HepG2 (cell line): ENCODE results near the gene PVR. TPM values are rescaled to one million over a fixed set of nuclear protein-coding genes. Genes with fewer than 3 reads are reported as not detected.
A peak's percentile ranks its signal among the peaks of the same experiment; 100 is the strongest.

ENCODE experiments used
- AHDC1 ChIP-seq: sonication (generic); formaldehyde crosslinking; IDR thresholded peaks from 2 replicates; pipeline ENCODE4 v1.5.1; 2020; ENCODE audit warnings: mild to moderate bottlenecking, missing genetic modification reagents, borderline replicate concordance
- DPF2 ChIP-seq: sonication (generic); formaldehyde crosslinking; IDR thresholded peaks from 2 replicates; pipeline ENCODE4 v1.4.0; 2020; ENCODE audit warnings: mild to moderate bottlenecking, low read depth, missing genetic modification reagents, borderline replicate concordance
- KAT7 ChIP-seq: IDR thresholded peaks from 2 replicates; pipeline ENCODE4 v1.6.1; 2018; ENCODE audit warnings: borderline replicate concordance, missing compliant biosample characterization
- KLF16 ChIP-seq, 2 experiments: sonication (generic) in 1 of 2; formaldehyde crosslinking in 1 of 2; IDR thresholded peaks; 2 replicates each; pipeline versions ENCODE4 v1.6.1 to v1.8.0; 2016 to 2023; ENCODE audit warnings: missing genetic modification reagents in 2 of 2, missing compliant biosample characterization in 1 of 2
- MIER2 ChIP-seq: IDR thresholded peaks from 2 replicates; pipeline ENCODE4 v1.6.1; 2016; ENCODE audit warnings: missing biosample characterization, missing genetic modification reagents
- PHF21A ChIP-seq: sonication (generic); formaldehyde crosslinking; IDR thresholded peaks from 2 replicates; pipeline ENCODE4 v1.5.0; 2020; ENCODE audit warnings: mild to moderate bottlenecking, missing genetic modification reagents
- ZBTB1 ChIP-seq: sonication (generic); formaldehyde crosslinking; IDR thresholded peaks from 2 replicates; pipeline ENCODE4 v1.4.0; 2020; ENCODE audit warnings: missing genetic modification reagents, borderline replicate concordance
- ZBTB40 ChIP-seq, 2 experiments: fragments of 450-650 bp in 1 of 2; sonication (generic) in 1 of 2; formaldehyde crosslinking in 1 of 2; IDR thresholded peaks; 2 replicates each; pipeline versions ENCODE4 v1.6.1 to v1.8.0; 2016 to 2022; ENCODE audit warnings: antibody characterized with exemption in 1 of 2, mild to moderate bottlenecking in 1 of 2, missing genetic modification reagents in 1 of 2
- ZMYM2 ChIP-seq: sonication (generic); formaldehyde crosslinking; IDR thresholded peaks from 2 replicates; pipeline ENCODE4 v1.8.0; 2022; ENCODE audit warnings: mild to moderate bottlenecking, missing genetic modification reagents
- ZNF326 ChIP-seq: sonication (generic); formaldehyde crosslinking; IDR thresholded peaks from 2 replicates; pipeline ENCODE4 v1.4.0; 2020; ENCODE audit warnings: missing genetic modification reagents, borderline replicate concordance
- ZNF337 ChIP-seq: sonication (generic); formaldehyde crosslinking; IDR thresholded peaks from 2 replicates; pipeline ENCODE4 v1.5.1; 2020; ENCODE audit warnings: missing genetic modification reagents, low read depth, mild to moderate bottlenecking, borderline replicate concordance
- ZNF512 ChIP-seq: sonication (generic); formaldehyde crosslinking; IDR thresholded peaks from 2 replicates; pipeline ENCODE4 v1.4.0; 2020; ENCODE audit warnings: mild to moderate bottlenecking, missing genetic modification reagents
- polyA plus RNA-seq, 8 experiments: library from polyadenylated mRNA; depleted of rRNA in 3 of 8; stranded (reverse) in 7 of 8; unstranded in 1 of 8; fragments of >200 nt; fragmentation: Illumina TruSeq in 4 of 8; extraction: Trizol in 4 of 8; gene quantifications; 2 replicates each; pipeline versions ENCODE4 v1.2.1 to v1.2.3, GENCODE V29; 2011 to 2016; ENCODE audit warnings: low read depth in 4 of 8, missing spikeins in 1 of 8, mixed read lengths in 1 of 8; ENCODE audit not compliant: insufficient read depth in 1 of 8
- total RNA-seq, 5 experiments: library from RNA; depleted of rRNA; stranded (reverse); fragments of >200 nt; fragmentation: Illumina TruSeq; extraction: Trizol; gene quantifications; 2 replicates each; pipeline ENCODE4 v1.2.3, GENCODE V29; 2016; ENCODE audit warnings: low read depth in 1 of 5

Gene PVR
- total and polyA plus RNA-seq, 2 of the 13 experiments (the other 11 are each of a cell fraction or from before 2014, with no cell fraction given), result 43.4 to 46.6 TPM

DNA sequence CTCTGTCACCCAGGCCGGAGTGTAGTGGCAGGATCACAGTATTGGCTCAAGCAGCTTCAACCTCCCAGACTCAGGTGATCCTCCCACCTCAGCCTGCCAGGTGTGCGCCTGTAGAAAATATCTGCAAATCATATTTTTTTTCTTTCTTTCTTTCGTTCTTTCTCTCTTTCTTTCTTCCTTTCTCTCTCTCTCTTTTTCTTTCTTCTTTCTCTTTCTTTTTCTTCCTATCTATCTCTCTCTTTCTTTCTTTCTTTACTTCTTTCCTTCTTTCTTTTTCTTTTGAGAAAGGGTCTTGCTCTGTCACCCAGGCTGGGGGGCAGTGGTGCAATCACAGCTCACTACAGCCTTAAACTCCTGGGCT lies 46.6 kb upstream of the PVR start (continued):
- TF ChIP-seq ZBTB40 (IDR thresholded peaks at IDR 0.05) (no peak), ZBTB40 (CRISPR knock-in tag; IDR thresholded peaks at IDR 0.05) (no peak), DPF2 (CRISPR knock-in tag) (no peak), AHDC1 (CRISPR knock-in tag) (0 out of 2 replicates have a peak, but pooled peaks have one; percentile 28), PHF21A (no peak), ZNF337 (CRISPR knock-in tag) (no peak), ZNF326 (CRISPR knock-in tag) (no peak), KAT7 (CRISPR knock-in tag) (0 out of 2 replicates have a peak, but pooled peaks have one; percentile 37), ZBTB1 (CRISPR knock-in tag) (no peak), ZNF512 (CRISPR knock-in tag) (peak; percentile 94), ZMYM2 (no peak), KLF16 (CRISPR knock-in tag; IDR thresholded peaks at IDR 0.05) (no peak), MIER2 (no peak)
